HT-29 (cell line): ENCODE data around the gene WLS. TPM values are rescaled to one million over a fixed set of nuclear protein-coding genes. Genes with fewer than 3 reads are reported as not detected.

Source experiments
- DNase-seq: peaks from one replicate; pipeline ENCODE4 v3.0.0-alpha.2; 2015; ENCODE audit warnings: low spot score
- small RNA-seq: library from RNA; depleted of rRNA; stranded (forward); fragments of <200 nt; gene quantifications from one replicate; pipeline ENCODE3, GENCODE V24; 2014
- total RNA-seq: library from RNA; depleted of rRNA; stranded (reverse); fragments of >200 nt; shearing (Covaris generic); gene quantifications from 2 replicates; pipeline ENCODE4 v1.2.3, GENCODE V29; 2014; rRNA removed

WLS gene
- total RNA-seq, 1 experiment from 2014 or later, result 29.0 TPM

GRCh38 chr1:68093737-68094136, 138.6 kb downstream of the WLS start:
- no peak for DNase-seq

GRCh38 chr1:68087184-68087583, 145.1 kb downstream of the WLS start:
- DNase-seq, result no peak

- no peak for DNase-seq
Measured at GRCh38 chr1:68085752-68086151, 146.6 kb downstream of the WLS start.

- no peak for DNase-seq
Measured at GRCh38 chr1:68083686-68084085, 148.6 kb downstream of the WLS start.

- DNase-seq, result no peak
Measured at GRCh38 chr1:68081775-68082283, 150.5 kb downstream of the WLS start.

- no peak for DNase-seq
Measured at GRCh38 chr1:68078647-68079046, 153.7 kb downstream of the WLS start.

Small RNA genes lying within 50 kb of the gene (small RNA-seq; reads per million reads assigned to genes)
- gene COX6B1P7 (not detected), gene MIR1262 (0.22 reads per million)

Other genes starting within 250 kb of the WLS start
- not detected in 2 replicates for gene DIRAS3, start 181.9 kb downstream of the WLS start, total RNA-seq
- gene RPE65, start 217.4 kb upstream of the WLS start, total RNA-seq, result not detected in 2 replicates